Natural killer cell (primary cell): ENCODE data around the gene RSPH1. TPM values are rescaled to one million over a fixed set of nuclear protein-coding genes. Genes with fewer than 3 reads are reported as not detected.

Experiments
- ATAC-seq, 3 donors: fragments of 150-1000 bp in 2 of 3; fragments of 200-7000 bp in 1 of 3; cut with Tn5 transposase; 1 replicate in 1 of 3; 2 replicates in 2 of 3; pipeline ENCODE4 v1.10.0; 2021; ENCODE audit warnings: mild to moderate bottlenecking in 2 of 3, moderate library complexity in 2 of 3
- DNase-seq, 2 donors: peaks; one replicate each; pipeline versions ENCODE4 v3.0.0 to v3.0.0-alpha.2; 2013 to 2021; ENCODE audit warnings: mixed read lengths in 1 of 2
- H3K27ac ChIP-seq: one replicate; pipeline ENCODE4 v1.5.1; 2013; ENCODE audit warnings: mild to moderate bottlenecking, low read length
- H3K27me3 ChIP-seq: one replicate; pipeline ENCODE4 v1.6.1; 2013; ENCODE audit warnings: low read length; ENCODE audit not compliant: control insufficient read depth, insufficient read depth
- H3K36me3 ChIP-seq: one replicate; pipeline ENCODE4 v1.6.1; 2013; ENCODE audit warnings: low read length; ENCODE audit not compliant: control insufficient read depth, insufficient read depth
- H3K4me1 ChIP-seq: one replicate; pipeline ENCODE4 v1.6.1; 2013; ENCODE audit warnings: low read length; ENCODE audit not compliant: control insufficient read depth, insufficient read depth
- H3K4me3 ChIP-seq: one replicate; pipeline ENCODE4 v1.5.1; 2013; ENCODE audit warnings: low read length
- H3K9me3 ChIP-seq: one replicate; pipeline ENCODE4 v1.6.1; 2013; ENCODE audit warnings: low read length; ENCODE audit not compliant: control insufficient read depth, insufficient read depth
- H3K27ac Mint-ChIP-seq, 2 donors: one replicate each; pipeline ENCODE4 v1.8.0; 2022; ENCODE audit warnings: mild to moderate bottlenecking in 2 of 2, mixed read lengths in 2 of 2, moderate library complexity in 1 of 2
- H3K27me3 Mint-ChIP-seq, 2 donors: one replicate each; pipeline ENCODE4 v1.8.0; 2022; ENCODE audit warnings: low read depth in 2 of 2, mixed read lengths in 2 of 2
- H3K36me3 Mint-ChIP-seq: one replicate; pipeline ENCODE4 v1.8.0; 2022; ENCODE audit warnings: mixed read lengths
- H3K4me1 Mint-ChIP-seq, 2 donors: one replicate each; pipeline ENCODE4 v1.8.0; 2022; ENCODE audit warnings: mixed read lengths in 2 of 2
- H3K4me3 Mint-ChIP-seq: one replicate; pipeline ENCODE4 v1.8.0; 2022; ENCODE audit warnings: mild to moderate bottlenecking, moderate library complexity, mixed read lengths
- H3K9me3 Mint-ChIP-seq, 2 donors: one replicate each; pipeline ENCODE4 v1.8.0; 2022; ENCODE audit warnings: mixed read lengths in 2 of 2
- WGBS: methylation state at CpG from one replicate; pipeline ENCODE4 v1.1.7; 2013; ENCODE audit warnings: missing lambda C conversion rate; ENCODE audit not compliant: insufficient coverage; 5-methylcytosine and 5-hydroxymethylcytosine counted together
- intact Hi-C: fragments of 100-400 bp; cut with micrococcal nuclease; formaldehyde crosslinking; loops from one replicate; pipeline ENCODE4 v1.14.2; 2022
- total RNA-seq, 4 donors: library from RNA; stranded (reverse); fragments of 120-200 nt in 1 of 4; gene quantifications; one replicate each; pipeline versions ENCODE4 v1.2.3 to v1.2.4, GENCODE V29; 2013 to 2022
- TF ChIP-seq, protein P1 (sequence below): fragments of 200-600 bp; IDR thresholded peaks from one replicate; pipeline ENCODE4 v1.8.0; 2022; ENCODE audit warnings: antibody characterized with exemption

RSPH1 gene
- total RNA-seq, 3 donors from 2014 or later (not counting 1 experiment from before 2014, with no cell fraction given): 0.16 TPM; not detected in 2

DNA sequence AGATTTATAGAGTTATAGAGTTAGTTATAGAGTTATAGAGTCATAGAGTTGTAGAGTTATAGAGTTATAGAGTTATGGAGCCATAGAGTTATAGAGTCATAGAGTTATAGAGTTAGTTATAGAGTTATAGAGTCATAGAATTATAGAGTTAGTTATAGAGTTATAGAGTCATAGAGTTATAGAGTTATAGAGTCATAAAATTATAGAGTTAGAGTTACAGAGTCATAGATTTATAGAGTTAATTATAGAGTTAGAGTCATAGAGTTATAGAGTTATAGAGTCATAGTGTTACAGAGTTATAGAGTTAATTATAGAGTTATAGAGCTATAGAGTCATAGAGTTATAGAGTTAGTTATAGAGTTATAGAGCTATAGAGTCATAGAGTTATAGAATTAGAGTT is 60.2 kb downstream of the RSPH1 start:
- Mint-ChIP-seq H3K27ac (no peak overlapping the region), H3K36me3 (peaks cover 9% of the 10 kb centered on the region), H3K9me3 (peaks cover 5 to 7% of the 10 kb centered on the region in 2 donors), H3K4me3 (no peak overlapping the region), H3K27me3 (peaks cover 70 to 89% of the 10 kb centered on the region in 2 donors), H3K4me1 (peaks cover 7 to 28% of the 10 kb centered on the region in 2 donors)
- Histone ChIP-seq H3K27me3 (peaks cover 21% of the 10 kb centered on the region), H3K9me3 (peaks cover 8% of the 10 kb centered on the region), H3K36me3 (peaks cover 2% of the 10 kb centered on the region), H3K27ac (no peak overlapping the region), H3K4me3 (no peak overlapping the region), H3K4me1 (peaks cover 14% of the 10 kb centered on the region)
- ATAC-seq (no peak), DNase-seq (no peak)
- TF ChIP-seq, protein P1, sequence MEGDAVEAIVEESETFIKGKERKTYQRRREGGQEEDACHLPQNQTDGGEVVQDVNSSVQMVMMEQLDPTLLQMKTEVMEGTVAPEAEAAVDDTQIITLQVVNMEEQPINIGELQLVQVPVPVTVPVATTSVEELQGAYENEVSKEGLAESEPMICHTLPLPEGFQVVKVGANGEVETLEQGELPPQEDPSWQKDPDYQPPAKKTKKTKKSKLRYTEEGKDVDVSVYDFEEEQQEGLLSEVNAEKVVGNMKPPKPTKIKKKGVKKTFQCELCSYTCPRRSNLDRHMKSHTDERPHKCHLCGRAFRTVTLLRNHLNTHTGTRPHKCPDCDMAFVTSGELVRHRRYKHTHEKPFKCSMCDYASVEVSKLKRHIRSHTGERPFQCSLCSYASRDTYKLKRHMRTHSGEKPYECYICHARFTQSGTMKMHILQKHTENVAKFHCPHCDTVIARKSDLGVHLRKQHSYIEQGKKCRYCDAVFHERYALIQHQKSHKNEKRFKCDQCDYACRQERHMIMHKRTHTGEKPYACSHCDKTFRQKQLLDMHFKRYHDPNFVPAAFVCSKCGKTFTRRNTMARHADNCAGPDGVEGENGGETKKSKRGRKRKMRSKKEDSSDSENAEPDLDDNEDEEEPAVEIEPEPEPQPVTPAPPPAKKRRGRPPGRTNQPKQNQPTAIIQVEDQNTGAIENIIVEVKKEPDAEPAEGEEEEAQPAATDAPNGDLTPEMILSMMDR: no peak
- intact Hi-C loops: no loop called here

DNA sequence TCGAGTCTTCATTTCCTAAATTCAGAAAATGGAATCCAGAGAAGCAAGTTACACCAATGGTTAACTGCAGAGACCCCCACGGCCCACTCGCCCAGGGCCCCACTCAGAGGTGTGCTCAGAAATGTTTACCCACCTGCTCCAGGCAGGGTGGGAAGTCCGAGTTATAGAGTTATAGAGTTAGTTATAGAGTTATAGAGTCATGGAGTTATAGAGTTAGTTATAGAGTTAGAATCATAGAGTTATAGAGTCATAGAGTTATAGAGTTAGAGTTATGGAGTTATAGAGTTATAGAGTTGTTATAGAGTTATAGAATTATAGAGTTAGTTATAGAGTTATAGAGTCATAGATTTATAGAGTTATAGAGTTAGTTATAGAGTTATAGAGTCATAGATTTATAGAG is 60.6 kb downstream of the RSPH1 start:
- Histone ChIP-seq H3K4me1 (peaks cover 14% of the 10 kb centered on the region), H3K9me3 (peaks cover 8% of the 10 kb centered on the region), H3K27ac (no peak overlapping the region), H3K36me3 (peaks cover 2% of the 10 kb centered on the region), H3K27me3 (peaks cover 23% of the 10 kb centered on the region), H3K4me3 (no peak overlapping the region)
- intact Hi-C loops: no loop called here
- TF ChIP-seq, protein P1: no peak
- ATAC-seq: no peak
- no peak overlapping the region for H3K27ac Mint-ChIP-seq
- peaks cover 9% of the 10 kb centered on the region for H3K36me3 Mint-ChIP-seq
- peaks cover 5 to 7% of the 10 kb centered on the region in 2 donors for H3K9me3 Mint-ChIP-seq
- no peak for DNase-seq
- peaks cover 7 to 28% of the 10 kb centered on the region in 2 donors for H3K4me1 Mint-ChIP-seq
- WGBS: 69% methylated on average over 4 of the region's 4 CpGs
- peaks cover 67 to 87% of the 10 kb centered on the region in 2 donors for H3K27me3 Mint-ChIP-seq
- H3K4me3 Mint-ChIP-seq: no peak overlapping the region

DNA sequence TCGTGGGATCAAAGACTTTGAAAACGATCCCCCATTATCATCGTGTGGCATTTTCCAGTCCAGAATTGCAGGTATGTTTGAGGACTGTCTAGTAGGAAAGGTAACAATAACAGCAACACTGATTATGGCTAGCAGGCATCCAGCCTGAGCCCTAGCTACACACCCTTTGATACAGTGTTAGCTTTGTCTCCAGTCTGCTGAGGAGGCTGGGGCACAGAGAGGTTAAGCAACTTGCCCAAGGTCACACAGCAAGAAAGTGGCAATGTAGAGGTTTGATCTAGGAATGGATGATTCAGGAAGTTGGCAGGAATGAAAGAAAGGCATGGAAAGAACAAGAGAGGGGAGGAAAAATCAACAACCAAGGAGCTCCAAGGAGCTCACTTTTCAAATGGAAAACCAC is 61.1 kb downstream of the RSPH1 start:
- DNase-seq (no peak), ATAC-seq (no peak)
- peaks cover 27% of the 10 kb centered on the region for H3K27me3 ChIP-seq
- intact Hi-C loops: no loop called here
- Mint-ChIP-seq H3K27me3 (peaks cover 65 to 90% of the 10 kb centered on the region in 2 donors), H3K4me1 (peaks cover 7 to 25% of the 10 kb centered on the region in 2 donors), H3K27ac (no peak overlapping the region), H3K36me3 (peaks cover 9% of the 10 kb centered on the region), H3K4me3 (no peak overlapping the region), H3K9me3 (peaks cover 5 to 7% of the 10 kb centered on the region in 2 donors)
- 87% methylated on average over 3 of the region's 3 CpGs for WGBS
- TF ChIP-seq, protein P1: no peak
- H3K27ac ChIP-seq: no peak overlapping the region
- H3K36me3 ChIP-seq: peaks cover 2% of the 10 kb centered on the region
- peaks cover 11% of the 10 kb centered on the region for H3K4me1 ChIP-seq
- peaks cover 8% of the 10 kb centered on the region for H3K9me3 ChIP-seq
- H3K4me3 ChIP-seq: no peak overlapping the region

DNA sequence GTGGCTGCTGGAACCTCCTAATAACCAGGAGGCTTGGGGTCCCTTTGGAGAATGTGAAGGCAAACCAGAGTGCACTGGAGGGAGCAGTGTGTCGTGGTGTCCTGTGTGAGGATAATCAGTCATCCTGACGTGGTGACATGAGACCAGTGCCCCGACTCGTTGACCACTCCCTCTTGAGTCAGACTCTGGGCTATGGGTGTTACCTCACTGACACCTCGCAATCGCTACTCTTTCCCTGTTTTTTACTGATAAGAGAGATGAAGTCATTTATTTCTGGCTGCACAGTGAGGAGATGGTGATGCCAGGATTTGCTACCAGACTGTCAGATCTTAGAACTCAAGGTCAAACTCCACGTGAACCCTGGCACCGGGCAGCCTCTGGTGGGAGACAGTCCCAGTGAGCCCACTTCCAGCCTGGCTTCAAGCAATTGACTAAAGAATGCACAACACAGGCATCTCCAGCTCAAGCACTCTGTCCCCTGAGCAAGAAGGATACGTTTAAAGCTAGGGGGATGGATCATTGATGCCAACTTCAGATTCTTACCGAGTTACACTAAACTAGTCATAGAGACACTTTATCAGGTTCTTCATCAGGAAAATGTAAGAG is 62.0 kb downstream of the RSPH1 start:
- H3K9me3 ChIP-seq: peaks cover 8% of the 10 kb centered on the region
- H3K27ac Mint-ChIP-seq: no peak overlapping the region
- intact Hi-C loops: no loop called here
- no peak for DNase-seq
- no peak overlapping the region for H3K27ac ChIP-seq
- WGBS: 80% methylated on average over 9 of the region's 10 CpGs
- peaks cover 3% of the 10 kb centered on the region for H3K4me1 ChIP-seq
- no peak for ATAC-seq
- H3K36me3 Mint-ChIP-seq: peaks cover 9% of the 10 kb centered on the region
- H3K4me3 Mint-ChIP-seq: no peak overlapping the region
- peaks cover 2 to 16% of the 10 kb centered on the region in 2 donors for H3K4me1 Mint-ChIP-seq
- TF ChIP-seq, protein P1: no peak
- peaks cover 63 to 94% of the 10 kb centered on the region in 2 donors for H3K27me3 Mint-ChIP-seq
- no peak overlapping the region for H3K4me3 ChIP-seq
- H3K36me3 ChIP-seq: peaks cover 2% of the 10 kb centered on the region
- H3K9me3 Mint-ChIP-seq: peaks cover 5 to 7% of the 10 kb centered on the region in 2 donors
- H3K27me3 ChIP-seq: peaks cover 28% of the 10 kb centered on the region
